Measurements from ENCODE around the gene PMAIP1.

GRCh38 chr18:59941331-59941730 is 41.5 kb downstream of the PMAIP1 start:
- TF ChIP-seq, protein P1, sequence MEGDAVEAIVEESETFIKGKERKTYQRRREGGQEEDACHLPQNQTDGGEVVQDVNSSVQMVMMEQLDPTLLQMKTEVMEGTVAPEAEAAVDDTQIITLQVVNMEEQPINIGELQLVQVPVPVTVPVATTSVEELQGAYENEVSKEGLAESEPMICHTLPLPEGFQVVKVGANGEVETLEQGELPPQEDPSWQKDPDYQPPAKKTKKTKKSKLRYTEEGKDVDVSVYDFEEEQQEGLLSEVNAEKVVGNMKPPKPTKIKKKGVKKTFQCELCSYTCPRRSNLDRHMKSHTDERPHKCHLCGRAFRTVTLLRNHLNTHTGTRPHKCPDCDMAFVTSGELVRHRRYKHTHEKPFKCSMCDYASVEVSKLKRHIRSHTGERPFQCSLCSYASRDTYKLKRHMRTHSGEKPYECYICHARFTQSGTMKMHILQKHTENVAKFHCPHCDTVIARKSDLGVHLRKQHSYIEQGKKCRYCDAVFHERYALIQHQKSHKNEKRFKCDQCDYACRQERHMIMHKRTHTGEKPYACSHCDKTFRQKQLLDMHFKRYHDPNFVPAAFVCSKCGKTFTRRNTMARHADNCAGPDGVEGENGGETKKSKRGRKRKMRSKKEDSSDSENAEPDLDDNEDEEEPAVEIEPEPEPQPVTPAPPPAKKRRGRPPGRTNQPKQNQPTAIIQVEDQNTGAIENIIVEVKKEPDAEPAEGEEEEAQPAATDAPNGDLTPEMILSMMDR (IDR thresholded peaks at IDR 0.05), result no peak
- TF ChIP-seq POLR2A (IDR thresholded peaks at IDR 0.05) (no peak), POLR2AphosphoS5 (IDR thresholded peaks at IDR 0.05) (no peak)
